NCI-H510A (cell line): Measurements from ENCODE around the gene RNF31.
"Not testable (repeated sequence)": the region's sequence is repeated elsewhere in the genome, so short reads cannot be mapped to it uniquely, and the experiment has no call there.

Source experiments
- DNase-seq: peaks from one replicate; lab custom pipeline; 2025; lab: John Stamatoyannopoulos, UW

The RNF31 gene

GRCh38 chr14:24146978-24147760 is at the start of gene RNF31:
Gene RNF31 (plus strand): TSS chr14:24147498. CDS start chr14:24147699, 201 bp downstream.
- peak; percentile 97 for DNase-seq

GRCh38 chr14:24098229-24098926 is 48.9 kb upstream of the RNF31 start:
- DNase-seq, result no peak

GRCh38 chr14:24098927-24099813 is 48.1 kb upstream of the RNF31 start:
- DNase-seq, result peak; percentile 67

- no peak for DNase-seq
Measured at GRCh38 chr14:24100197-24100981, 46.9 kb upstream of the RNF31 start.

- no peak for DNase-seq
Measured at GRCh38 chr14:24100982-24101494, 46.3 kb upstream of the RNF31 start.

- no peak for DNase-seq
Measured at GRCh38 chr14:24102357-24103048, 44.8 kb upstream of the RNF31 start.

GRCh38 chr14:24103451-24103850 is 43.8 kb upstream of the RNF31 start:
- DNase-seq, result no peak

- not testable (repeated sequence) for DNase-seq
Measured at GRCh38 chr14:24105609-24106239, 41.6 kb upstream of the RNF31 start.

GRCh38 chr14:24106672-24107271 is 40.5 kb upstream of the RNF31 start:
- DNase-seq, result no peak

- DNase-seq, result no peak
Measured at GRCh38 chr14:24108336-24108874, 38.9 kb upstream of the RNF31 start.

GRCh38 chr14:24110060-24110459 is 37.2 kb upstream of the RNF31 start:
- no peak for DNase-seq

- no peak for DNase-seq
Measured at GRCh38 chr14:24110523-24110922, 36.8 kb upstream of the RNF31 start.

- DNase-seq, result no peak
Measured at GRCh38 chr14:24113379-24113800, 33.9 kb upstream of the RNF31 start.

GRCh38 chr14:24113801-24114531 is 33.3 kb upstream of the RNF31 start:
- peak; percentile 84 for DNase-seq

GRCh38 chr14:24114532-24115421 is 32.5 kb upstream of the RNF31 start, which contains the start of the genes DCAF11 and NRL:
Gene DCAF11 (plus strand): TSS chr14:24114777. CDS start chr14:24115595, 818 bp downstream.
Gene NRL (minus strand): TSS chr14:24114949. CDS start chr14:24082848, 32,101 bp downstream.
- peak; percentile 98 for DNase-seq

- DNase-seq, result no peak
Measured at GRCh38 chr14:24115422-24116127, 31.7 kb upstream of the RNF31 start.
